GM18507 (cell line): ENCODE data around the gene OR9K2.
"Not testable (repeated sequence)": the region's sequence is repeated elsewhere in the genome, so short reads cannot be mapped to it uniquely, and the experiment has no call there.

Source experiments
- DNase-seq: peaks from one replicate; pipeline ENCODE4 v3.0.0; 2011; ENCODE audit warnings: low read depth; ENCODE audit not compliant: insufficient read length; ENCODE audit errors: extremely low spot score
- FAIRE-seq: peaks from 2 replicates; lab custom pipeline; 2011; peaks lifted over from hg19 to GRCh38; lab: Jason Lieb, UNC

OR9K2 gene, protein sequence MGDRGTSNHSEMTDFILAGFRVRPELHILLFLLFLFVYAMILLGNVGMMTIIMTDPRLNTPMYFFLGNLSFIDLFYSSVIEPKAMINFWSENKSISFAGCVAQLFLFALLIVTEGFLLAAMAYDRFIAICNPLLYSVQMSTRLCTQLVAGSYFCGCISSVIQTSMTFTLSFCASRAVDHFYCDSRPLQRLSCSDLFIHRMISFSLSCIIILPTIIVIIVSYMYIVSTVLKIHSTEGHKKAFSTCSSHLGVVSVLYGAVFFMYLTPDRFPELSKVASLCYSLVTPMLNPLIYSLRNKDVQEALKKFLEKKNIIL

DNA sequence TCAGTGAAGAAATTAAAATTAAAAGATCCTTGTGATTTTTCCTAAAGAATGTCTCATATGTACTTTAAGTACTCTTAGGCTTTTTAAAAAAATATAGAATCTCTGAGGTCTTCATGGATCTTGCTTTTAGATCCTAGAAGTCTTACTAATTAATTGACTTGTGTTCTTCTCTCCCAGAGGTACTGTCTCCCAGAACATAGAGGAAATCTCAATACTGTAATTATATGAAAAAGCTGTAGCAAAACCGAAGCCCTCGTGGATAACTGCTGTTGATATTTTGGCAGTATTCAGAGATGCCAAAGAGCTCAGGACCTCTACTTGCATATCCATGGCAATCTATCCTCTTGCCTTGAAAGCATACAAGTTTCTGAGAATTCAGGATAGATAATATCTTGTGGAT lies at the start of gene OR9K2:
OR9K2 (plus strand) TSS at position 301 of the 400 bp plus-strand sequence. CDS start 3,429 bp downstream, outside the sequence.
- FAIRE-seq (no peak), DNase-seq (no peak)

DNA sequence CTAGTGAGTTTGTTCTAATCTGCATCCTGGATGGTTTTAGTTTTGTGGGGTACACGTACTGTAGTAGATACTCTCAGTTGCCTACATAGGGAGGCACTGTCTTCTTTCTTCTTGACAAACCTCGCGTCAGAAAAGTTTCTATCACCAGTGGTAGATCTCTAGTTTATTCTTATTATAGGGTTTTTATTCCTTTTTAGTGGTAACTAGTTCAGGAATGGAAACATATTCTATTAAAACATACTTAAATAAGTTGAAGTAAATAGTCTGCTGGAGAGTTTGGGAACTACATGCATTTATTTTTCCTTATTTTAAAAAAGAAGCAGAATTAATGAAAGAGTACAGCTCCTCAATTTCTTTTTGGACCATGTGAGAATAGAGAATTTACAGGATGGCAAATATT lies 33.6 kb upstream of the OR9K2 start:
- DNase-seq (no peak), FAIRE-seq (no peak)

DNA sequence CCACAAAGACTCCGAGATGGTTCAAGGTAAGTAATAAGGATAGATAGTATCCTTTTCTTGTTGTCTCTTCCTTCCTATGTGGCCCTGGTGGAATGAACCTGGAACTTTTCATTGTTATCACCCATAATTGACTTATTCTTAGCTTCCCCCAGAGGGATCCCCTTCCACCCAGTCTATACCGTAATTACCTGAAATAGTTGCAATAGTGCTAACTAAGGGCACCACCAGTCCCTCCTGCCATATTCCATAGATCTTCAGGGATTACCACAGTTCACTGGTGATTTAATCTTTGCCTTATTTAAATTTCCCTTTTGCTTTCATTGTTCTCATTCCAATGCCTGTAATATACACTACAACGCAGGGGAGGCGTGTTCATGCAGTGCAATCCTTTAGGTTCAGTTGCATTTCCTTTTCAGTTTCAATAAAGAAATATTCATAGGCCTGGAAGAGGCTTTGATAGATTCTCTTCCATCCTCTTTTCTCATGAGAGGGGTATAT lies 13.8 kb upstream of the OR9K2 start:
- DNase-seq (no peak), FAIRE-seq (no peak)

DNA sequence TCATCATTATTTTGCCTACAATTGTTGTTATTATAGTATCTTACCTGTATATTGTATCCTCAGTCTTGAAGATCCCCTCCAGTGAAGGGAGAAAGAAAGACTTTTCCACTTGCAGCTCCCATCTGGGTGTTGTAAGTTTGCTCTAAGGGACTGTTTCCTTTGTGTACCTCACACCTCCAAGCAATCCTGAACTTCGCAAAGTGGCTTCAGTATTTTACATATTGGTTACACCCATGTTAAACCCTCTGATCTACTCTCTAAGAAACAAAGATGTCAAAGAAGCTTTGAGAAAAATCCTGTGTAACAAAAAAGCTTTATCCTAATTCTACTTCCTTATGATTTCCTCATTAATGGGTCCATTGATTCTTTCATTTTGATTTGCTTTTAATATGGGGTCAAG lies 10.1 kb upstream of the OR9K2 start:
- DNase-seq (no peak), FAIRE-seq (no peak)

DNA sequence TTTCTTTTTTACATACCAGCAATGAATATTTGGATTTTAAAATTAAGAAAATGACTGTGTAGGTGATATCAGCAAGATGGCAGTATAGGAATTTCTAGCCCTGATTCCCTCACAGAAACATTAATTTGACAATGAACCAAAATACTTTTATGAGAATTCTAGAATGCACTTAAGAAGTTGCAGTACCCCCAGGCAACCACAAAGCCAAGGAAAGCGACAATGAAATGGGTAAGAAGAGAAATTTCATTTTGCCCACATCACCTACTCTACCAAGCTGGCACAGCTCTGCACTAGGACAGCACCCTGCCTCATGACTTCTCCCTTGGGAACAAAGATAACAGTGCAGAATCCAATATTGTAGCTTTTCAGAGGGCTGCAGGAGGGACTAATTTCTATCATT lies 6.6 kb downstream of the OR9K2 start:
- DNase-seq (no peak), FAIRE-seq (no peak)

DNA sequence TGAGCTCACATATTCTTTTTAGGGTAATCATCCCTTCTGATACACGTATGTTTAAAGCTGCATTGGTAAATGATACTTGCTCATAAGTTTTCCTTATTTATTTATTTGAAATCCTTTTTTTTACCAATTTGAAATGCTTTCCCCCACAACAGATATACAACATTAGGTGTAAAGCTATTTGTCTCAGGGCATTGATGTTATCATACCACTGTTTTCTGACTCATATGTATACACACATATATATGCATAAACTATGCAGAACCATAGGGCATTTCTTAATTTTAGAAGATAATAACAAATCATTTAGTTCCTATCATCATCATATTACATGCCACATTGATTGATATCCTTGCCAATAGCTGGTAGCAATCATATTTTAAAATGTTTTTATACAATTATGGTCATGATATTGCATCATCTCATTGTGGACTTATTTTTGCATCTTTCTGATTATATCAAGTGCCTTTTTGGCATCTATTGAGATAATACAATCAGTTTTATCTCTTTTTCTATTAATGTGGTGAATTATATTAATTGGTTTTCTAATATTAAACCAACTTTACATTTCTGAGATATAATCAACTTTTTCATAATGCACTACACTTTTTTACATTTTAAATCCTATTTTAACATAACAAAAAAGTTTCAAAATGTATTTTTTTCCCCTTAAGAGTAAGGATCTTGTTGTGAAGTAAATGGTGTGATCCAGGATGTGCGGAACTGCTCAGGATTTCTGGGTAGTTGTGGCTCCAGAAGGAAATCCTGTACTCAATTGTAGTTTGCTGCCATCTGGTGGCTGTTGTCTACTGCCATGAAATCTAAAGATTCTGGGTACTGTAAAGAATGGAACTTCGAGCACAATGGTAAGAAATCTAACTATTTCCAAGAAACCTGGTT lies 16.7 kb downstream of the OR9K2 start:
- peak; percentile 29 for FAIRE-seq

DNA sequence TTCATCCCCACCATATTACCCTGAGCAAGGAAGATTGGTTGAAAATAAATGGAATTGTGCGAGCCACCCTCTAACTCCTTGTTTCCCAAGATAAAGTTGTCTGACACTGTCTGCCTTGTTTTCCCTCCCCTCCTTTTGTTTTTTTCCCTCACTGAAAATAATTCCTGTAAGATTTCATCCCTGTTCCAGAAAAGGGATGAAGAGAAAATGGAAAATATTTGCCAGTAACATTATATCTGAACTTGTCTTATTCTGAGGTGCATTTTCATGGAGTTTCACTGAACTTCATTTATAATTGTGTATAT lies 17.3 kb downstream of the OR9K2 start:
- no peak for FAIRE-seq
- DNase-seq = no peak

More for the DNA sequence above, 16.7 kb downstream of the OR9K2 start:
- DNase-seq = no peak

DNA sequence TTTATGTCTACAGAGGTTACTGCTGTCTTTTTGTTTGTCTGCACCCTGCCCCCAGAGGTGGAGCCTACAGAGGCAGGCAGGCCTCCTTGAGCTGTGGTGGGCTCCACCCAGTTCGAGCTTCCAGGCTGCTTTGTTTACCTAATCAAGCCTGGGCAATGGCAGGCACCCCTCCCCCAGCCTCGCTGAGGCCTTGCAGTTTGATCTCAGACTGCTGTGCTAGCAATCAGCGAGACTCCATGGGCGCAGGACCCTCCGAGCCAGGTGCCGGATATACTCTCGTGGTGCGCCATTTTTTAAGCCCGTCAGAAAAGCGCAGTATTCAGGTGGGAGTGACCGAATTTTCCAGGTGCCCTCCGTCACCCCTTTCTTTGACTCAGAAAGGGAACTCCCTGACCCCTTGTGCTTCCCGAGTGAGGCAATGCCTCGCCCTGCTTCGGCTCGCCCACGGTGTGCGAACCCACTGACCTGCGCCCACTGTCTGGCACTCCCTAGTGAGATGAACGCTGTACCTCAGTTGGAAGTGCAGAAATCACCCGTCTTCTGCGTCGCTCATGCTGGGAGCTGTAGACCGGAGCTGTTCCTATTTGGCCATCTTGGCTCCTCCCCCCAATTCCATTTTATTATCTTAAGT lies 40.9 kb downstream of the OR9K2 start:
- FAIRE-seq, DNase-seq: not testable (repeated sequence)

DNA sequence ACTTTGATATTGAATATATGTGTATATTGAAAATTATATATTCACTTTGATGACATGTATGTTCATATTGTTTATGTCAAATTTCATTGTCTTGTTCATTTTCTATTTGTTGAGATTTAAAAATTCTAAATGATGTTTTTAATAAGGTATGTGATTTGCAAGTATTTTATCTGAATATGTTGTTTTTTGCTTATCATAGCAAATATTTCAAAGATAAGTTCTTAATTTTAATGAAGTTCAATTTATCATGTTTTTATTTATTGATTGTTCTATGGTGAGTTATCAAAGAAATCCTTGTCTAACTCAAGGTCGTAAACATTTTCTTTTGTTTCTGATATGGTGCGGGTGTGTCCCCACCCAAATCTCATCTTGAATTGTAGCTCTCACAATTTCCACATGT lies 45.2 kb downstream of the OR9K2 start:
- FAIRE-seq = no peak
- DNase-seq = no peak

DNA sequence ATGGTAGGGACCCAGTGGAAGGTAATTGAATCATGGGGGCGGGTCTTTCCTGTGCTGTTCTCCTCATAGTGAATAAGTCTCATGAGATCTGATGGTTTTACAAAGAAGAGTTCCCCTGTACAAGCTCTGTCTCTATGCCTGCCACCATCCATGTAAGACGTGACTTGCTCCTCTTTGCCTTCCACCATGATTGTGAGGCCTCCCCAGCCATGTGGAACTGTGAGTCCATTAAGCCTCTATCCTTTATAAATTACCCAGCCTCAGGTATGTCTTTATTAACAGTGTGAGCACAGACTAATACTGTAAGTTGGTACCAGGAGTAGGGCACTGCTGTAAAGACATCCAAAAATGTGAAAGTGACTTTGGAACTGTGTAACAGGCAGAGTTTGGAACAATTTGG lies 45.6 kb downstream of the OR9K2 start:
- FAIRE-seq, DNase-seq: not testable (repeated sequence)

DNA sequence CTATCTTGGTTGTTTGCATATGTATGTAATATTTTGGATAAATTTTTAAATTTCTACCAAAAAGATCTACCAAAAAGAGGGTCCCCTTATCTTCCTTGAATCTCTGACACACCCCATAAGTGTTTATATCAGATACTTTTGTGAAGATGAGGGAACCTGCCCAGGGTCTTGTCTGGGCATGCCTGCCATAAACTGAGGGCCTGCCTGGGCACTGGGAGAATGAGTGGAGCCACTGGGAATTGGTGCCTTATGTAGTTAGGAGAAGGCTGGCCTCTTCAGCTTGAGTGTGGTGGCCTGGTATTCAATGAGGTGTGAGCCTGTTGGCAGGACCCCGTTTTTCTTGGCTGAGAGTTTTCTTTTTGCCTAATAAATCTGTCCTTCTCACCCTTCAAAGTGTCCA lies 46.5 kb downstream of the OR9K2 start:
- no peak for DNase-seq

DNA sequence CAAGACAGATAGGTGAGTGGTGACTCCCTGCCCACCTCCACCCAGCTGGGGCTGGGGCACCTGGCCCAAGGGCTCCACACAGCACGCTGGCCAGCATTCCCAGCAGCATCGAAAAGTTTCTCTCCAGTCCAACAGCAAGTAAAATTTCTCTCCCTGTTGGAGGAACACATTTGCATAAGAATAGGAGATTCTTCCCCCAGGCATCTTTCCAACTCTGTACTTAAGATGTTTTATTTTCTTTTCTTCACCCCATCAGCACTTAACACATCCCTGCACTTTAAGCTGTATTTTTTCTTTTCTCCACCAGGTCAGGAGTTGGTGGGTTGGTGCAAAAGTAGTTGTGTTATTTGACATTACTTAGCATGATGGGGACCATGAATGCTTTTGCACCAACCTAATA lies 47.2 kb downstream of the OR9K2 start:
- no peak for FAIRE-seq
- no peak for DNase-seq

More for the DNA sequence above, 46.5 kb downstream of the OR9K2 start:
- no peak for FAIRE-seq
